Esophagus squamous epithelium (tissue), 4 donors: ENCODE data around the gene CCDC192.

Experiments used
- POLR2A ChIP-seq, 4 donors: fragments of 450-650 bp; IDR thresholded peaks; one replicate each; pipeline ENCODE4 v1.6.1; 2017; ENCODE audit warnings: antibody characterized with exemption in 4 of 4, mild to moderate bottlenecking in 4 of 4, moderate library complexity in 3 of 4
- TF ChIP-seq, protein P1 (sequence below), 6 experiments: fragments of 450-650 bp in 4 of 6; fragments of 200-600 bp in 2 of 6; sonication (generic) in 2 of 6; IDR thresholded peaks; one replicate each; pipeline ENCODE4 v1.5.1; 2016 to 2019; ENCODE audit warnings: antibody characterized with exemption in 6 of 6, mild to moderate bottlenecking in 4 of 6, moderate library complexity in 4 of 6

GRCh38 chr5:127970854-127971425 lies 267.7 kb downstream of the CCDC192 start:
- TF ChIP-seq, protein P1, sequence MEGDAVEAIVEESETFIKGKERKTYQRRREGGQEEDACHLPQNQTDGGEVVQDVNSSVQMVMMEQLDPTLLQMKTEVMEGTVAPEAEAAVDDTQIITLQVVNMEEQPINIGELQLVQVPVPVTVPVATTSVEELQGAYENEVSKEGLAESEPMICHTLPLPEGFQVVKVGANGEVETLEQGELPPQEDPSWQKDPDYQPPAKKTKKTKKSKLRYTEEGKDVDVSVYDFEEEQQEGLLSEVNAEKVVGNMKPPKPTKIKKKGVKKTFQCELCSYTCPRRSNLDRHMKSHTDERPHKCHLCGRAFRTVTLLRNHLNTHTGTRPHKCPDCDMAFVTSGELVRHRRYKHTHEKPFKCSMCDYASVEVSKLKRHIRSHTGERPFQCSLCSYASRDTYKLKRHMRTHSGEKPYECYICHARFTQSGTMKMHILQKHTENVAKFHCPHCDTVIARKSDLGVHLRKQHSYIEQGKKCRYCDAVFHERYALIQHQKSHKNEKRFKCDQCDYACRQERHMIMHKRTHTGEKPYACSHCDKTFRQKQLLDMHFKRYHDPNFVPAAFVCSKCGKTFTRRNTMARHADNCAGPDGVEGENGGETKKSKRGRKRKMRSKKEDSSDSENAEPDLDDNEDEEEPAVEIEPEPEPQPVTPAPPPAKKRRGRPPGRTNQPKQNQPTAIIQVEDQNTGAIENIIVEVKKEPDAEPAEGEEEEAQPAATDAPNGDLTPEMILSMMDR (IDR thresholded peaks at IDR 0.05) = no peak
- no peak for TF ChIP-seq POLR2A (IDR thresholded peaks at IDR 0.05)
